ENCODE data around the gene MROH2B. TPM values are rescaled to one million over a fixed set of nuclear protein-coding genes. Genes with fewer than 3 reads are reported as not detected.

The MROH2B gene
- total RNA-seq, 1 donor from 2014 or later: not detected

DNA sequence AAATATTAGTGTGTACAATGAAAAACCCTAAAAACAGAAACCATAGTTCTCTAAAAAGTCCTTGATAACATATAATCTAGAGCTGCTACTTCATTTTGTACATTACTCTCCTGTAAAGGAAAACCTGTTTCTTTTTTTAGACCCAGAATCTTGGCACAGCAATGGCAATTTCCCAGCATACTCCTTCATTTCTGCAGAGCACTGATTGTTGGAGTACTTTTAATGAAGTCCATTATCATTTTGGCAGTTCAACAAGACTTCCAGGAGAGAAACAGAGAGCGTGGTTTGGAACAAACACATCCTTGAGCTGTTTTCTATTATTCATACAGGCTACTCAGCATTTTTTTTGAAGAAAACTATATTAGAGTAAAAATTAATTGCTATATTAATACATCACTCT lies 22.7 kb upstream of the MROH2B start:
- DNase-seq: no peak
- TF ChIP-seq, protein P1, sequence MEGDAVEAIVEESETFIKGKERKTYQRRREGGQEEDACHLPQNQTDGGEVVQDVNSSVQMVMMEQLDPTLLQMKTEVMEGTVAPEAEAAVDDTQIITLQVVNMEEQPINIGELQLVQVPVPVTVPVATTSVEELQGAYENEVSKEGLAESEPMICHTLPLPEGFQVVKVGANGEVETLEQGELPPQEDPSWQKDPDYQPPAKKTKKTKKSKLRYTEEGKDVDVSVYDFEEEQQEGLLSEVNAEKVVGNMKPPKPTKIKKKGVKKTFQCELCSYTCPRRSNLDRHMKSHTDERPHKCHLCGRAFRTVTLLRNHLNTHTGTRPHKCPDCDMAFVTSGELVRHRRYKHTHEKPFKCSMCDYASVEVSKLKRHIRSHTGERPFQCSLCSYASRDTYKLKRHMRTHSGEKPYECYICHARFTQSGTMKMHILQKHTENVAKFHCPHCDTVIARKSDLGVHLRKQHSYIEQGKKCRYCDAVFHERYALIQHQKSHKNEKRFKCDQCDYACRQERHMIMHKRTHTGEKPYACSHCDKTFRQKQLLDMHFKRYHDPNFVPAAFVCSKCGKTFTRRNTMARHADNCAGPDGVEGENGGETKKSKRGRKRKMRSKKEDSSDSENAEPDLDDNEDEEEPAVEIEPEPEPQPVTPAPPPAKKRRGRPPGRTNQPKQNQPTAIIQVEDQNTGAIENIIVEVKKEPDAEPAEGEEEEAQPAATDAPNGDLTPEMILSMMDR (IDR thresholded peaks at IDR 0.05): no peak
- CTCF ChIA-PET: no interaction called here
- no peaks in the 10 kb centered on the region for H3K36me3 Mint-ChIP-seq (ENCODE audit: low read depth)
- ATAC-seq (ENCODE audit: low read depth): no peak
- H3K4me3 Mint-ChIP-seq: no peak overlapping the region
- H3K9me3 Mint-ChIP-seq: peaks cover 2% of the 10 kb centered on the region
- POLR2A ChIA-PET: no interaction called here
- no peaks in the 10 kb centered on the region for H3K27me3 Mint-ChIP-seq
- intact Hi-C loops (cut with micrococcal nuclease): no loop called here
- H3K27ac Mint-ChIP-seq: no peak overlapping the region
- H3K4me1 Mint-ChIP-seq: no peaks in the 10 kb centered on the region

DNA sequence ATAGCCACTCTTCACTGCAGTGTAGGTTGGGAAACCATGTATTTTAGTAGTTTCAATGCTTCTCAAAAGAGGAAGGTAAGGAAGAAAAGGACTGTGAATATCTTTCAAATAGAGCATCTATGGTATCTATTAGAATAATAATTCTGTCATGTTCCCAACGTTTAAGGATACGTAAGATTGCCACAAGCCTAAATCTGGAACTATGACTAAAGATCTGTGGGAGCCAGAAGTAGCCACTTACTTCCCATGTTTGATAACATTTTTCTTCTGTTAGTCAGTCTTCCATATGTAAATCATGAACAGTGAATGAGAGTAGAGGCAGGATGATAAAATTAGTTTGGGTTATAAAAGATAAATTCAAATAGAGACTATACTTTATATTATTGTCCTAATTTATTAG lies 16.3 kb upstream of the MROH2B start:
- H3K4me1 Mint-ChIP-seq: no peaks in the 10 kb centered on the region
- H3K4me3 Mint-ChIP-seq: no peak overlapping the region
- peaks cover 4% of the 10 kb centered on the region for H3K9me3 Mint-ChIP-seq
- no peak for ATAC-seq (ENCODE audit: low read depth)
- H3K27me3 Mint-ChIP-seq: no peaks in the 10 kb centered on the region
- DNase-seq: no peak
- ChIA-PET POLR2A (no interaction called here), CTCF (no interaction called here)
- no peak overlapping the region for H3K27ac Mint-ChIP-seq
- intact Hi-C loops (cut with micrococcal nuclease): no loop called here
- TF ChIP-seq, protein P1 (IDR thresholded peaks at IDR 0.05): no peak
- H3K36me3 Mint-ChIP-seq (ENCODE audit: low read depth): no peaks in the 10 kb centered on the region

DNA sequence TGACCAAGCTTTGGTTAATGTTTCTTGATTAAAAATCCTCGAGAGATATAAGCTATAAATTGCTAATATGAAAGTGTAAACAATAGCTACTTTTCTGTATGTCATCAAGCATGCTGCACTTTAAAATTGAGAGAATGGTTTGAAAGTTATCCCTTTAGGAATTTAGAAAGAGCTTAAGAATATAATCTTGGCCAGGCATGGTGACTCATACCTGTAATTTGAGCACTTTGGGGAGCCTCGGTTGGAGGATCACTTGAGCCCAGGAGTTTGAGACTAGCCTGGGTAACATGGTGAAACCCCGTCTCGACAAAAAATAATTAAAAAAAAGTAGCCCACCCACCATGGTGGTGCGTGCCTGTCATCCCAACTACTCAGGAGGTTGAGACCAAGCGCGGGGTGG lies 12.2 kb upstream of the MROH2B start:
- Mint-ChIP-seq H3K9me3 (peaks cover 4% of the 10 kb centered on the region), H3K27ac (no peak overlapping the region), H3K36me3 (ENCODE audit: low read depth) (no peaks in the 10 kb centered on the region), H3K4me3 (no peak overlapping the region), H3K27me3 (no peaks in the 10 kb centered on the region), H3K4me1 (no peaks in the 10 kb centered on the region)
- TF ChIP-seq, protein P1 (IDR thresholded peaks at IDR 0.05): no peak
- ATAC-seq (ENCODE audit: low read depth) (no peak), DNase-seq (no peak)
- ChIA-PET POLR2A (no interaction called here), CTCF (no interaction called here)
- intact Hi-C loops (cut with micrococcal nuclease): no loop called here

DNA sequence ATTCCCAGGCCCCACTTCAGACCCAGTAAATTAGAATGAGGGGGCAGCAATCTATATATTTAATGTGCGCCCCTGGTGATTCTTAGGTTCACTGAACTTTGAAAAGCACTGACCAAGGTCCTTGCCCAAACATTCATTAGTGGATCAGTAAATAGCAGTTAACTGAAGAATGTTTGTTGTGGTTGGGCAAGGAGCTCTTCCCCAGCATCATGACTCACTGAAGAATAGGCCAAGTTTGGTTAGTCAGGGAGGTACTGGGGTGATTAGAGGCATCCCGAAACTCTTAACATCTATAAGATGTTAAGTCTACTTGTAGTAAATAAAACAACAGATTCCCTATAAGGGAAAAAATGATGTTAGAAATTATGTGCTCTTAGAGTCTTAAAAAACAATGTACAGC lies 833 bp upstream of the MROH2B start:
- H3K27ac Mint-ChIP-seq: no peak overlapping the region
- CTCF ChIA-PET: no interaction called here

DNA sequence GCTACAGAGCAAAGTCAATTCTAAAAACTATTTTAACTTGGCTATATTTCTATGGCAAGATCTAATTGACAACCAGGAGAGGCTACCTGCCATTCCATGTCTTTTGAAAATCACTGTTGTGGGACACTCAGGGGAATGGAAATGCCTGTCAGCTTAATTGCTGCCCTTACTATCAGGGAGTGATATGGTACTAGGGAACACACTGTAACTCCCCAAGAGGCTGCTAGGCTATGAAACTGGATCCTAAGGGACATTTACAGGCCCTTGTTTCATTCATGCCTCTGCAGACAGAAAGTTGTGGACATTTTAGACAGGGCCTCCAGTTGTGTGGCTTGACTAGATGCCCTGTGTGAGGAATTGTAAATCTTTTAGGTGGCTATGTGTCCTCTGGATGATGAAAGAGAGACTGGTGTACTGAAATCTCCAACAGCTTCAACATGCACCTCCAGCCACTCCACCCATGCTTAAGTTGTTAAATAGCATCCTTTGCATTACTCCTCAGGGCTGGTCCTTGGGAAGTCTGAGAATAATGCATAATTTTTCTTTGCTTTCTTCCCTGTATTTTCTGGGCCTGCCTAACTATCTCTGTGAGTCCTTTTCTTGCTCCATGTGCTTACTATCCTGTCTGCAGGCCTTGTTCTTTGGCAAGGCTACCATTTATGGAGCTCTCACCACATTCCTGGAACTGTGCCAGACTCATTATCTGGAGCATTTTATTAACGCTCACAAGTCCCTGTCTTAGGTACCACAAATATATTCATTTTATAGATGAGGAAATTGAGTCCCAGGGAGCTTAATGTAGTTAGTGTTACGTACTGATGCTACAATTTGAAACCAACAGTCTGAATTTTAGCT lies 3.2 kb downstream of the MROH2B start:
- no peak for ATAC-seq (ENCODE audit: low read depth)
- no peaks in the 10 kb centered on the region for H3K36me3 Mint-ChIP-seq (ENCODE audit: low read depth)
- ChIA-PET CTCF (no interaction called here), POLR2A (no interaction called here)
- H3K27ac Mint-ChIP-seq: no peak overlapping the region
- DNase-seq: no peak
- no peaks in the 10 kb centered on the region for H3K4me1 Mint-ChIP-seq
- TF ChIP-seq, protein P1 (IDR thresholded peaks at IDR 0.05): no peak
- H3K4me3 Mint-ChIP-seq: no peak overlapping the region
- no peaks in the 10 kb centered on the region for H3K27me3 Mint-ChIP-seq
- peaks cover 6% of the 10 kb centered on the region for H3K9me3 Mint-ChIP-seq
- intact Hi-C loops (cut with micrococcal nuclease): no loop called here

More for the DNA sequence above, 833 bp upstream of the MROH2B start:
- DNase-seq (no peak), ATAC-seq (ENCODE audit: low read depth) (no peak)
- intact Hi-C loops (cut with micrococcal nuclease): no loop called here
- Mint-ChIP-seq H3K27me3 (no peaks in the 10 kb centered on the region), H3K4me3 (no peak overlapping the region), H3K4me1 (no peaks in the 10 kb centered on the region), H3K36me3 (ENCODE audit: low read depth) (no peaks in the 10 kb centered on the region), H3K9me3 (peaks cover 8% of the 10 kb centered on the region)
- TF ChIP-seq, protein P1 (IDR thresholded peaks at IDR 0.05): no peak
- POLR2A ChIA-PET: no interaction called here
